Measurements from ENCODE around the gene TNFRSF4. TPM values are rescaled to one million over a fixed set of nuclear protein-coding genes. Genes with fewer than 3 reads are reported as not detected.

The TNFRSF4 gene
- total and polyA plus RNA-seq, 2 of the 13 experiments (the other 11 are each of a cell fraction or from before 2014, with no cell fraction given), result not detected

GRCh38 chr1:1165485-1165884 lies 48.5 kb downstream of the TNFRSF4 start (continued):
- TF ChIP-seq MLXIP (CRISPR knock-in tag; IDR thresholded peaks at IDR 0.05; ENCODE audit: borderline replicate concordance) (no peak), GATA4 (IDR thresholded peaks at IDR 0.05; ENCODE audit: borderline replicate concordance, low read depth) (no peak), IRF9 (CRISPR knock-in tag; IDR thresholded peaks at IDR 0.05; ENCODE audit: borderline replicate concordance) (no peak), ZNF75D (CRISPR knock-in tag; IDR thresholded peaks at IDR 0.05; ENCODE audit: borderline replicate concordance) (no peak), PRDM15 (CRISPR knock-in tag; IDR thresholded peaks at IDR 0.05) (0 out of 2 replicates have a peak, but pooled peaks have one; percentile 3), SIN3B (IDR thresholded peaks at IDR 0.05; ENCODE audit: low read length) (no peak), SP2 (CRISPR knock-in tag; IDR thresholded peaks at IDR 0.05) (no peak), ZNF138 (CRISPR knock-in tag; IDR thresholded peaks at IDR 0.05; ENCODE audit: low read depth) (no peak), ELK4 (CRISPR knock-in tag; IDR thresholded peaks at IDR 0.05; ENCODE audit: borderline replicate concordance) (no peak), MIER2 (CRISPR knock-in tag; IDR thresholded peaks at IDR 0.05) (no peak), KLF15 (CRISPR knock-in tag; IDR thresholded peaks at IDR 0.05; ENCODE audit: borderline replicate concordance) (no peak), ZNF276 (CRISPR knock-in tag; IDR thresholded peaks at IDR 0.05; ENCODE audit: low read depth) (0 out of 2 replicates have a peak, but pooled peaks have one; percentile 36), ELF3 (CRISPR knock-in tag; IDR thresholded peaks at IDR 0.05) (0 out of 2 replicates have a peak, but pooled peaks have one; percentile 30), ZNF891 (CRISPR knock-in tag; IDR thresholded peaks at IDR 0.05) (0 out of 2 replicates have a peak, but pooled peaks have one; percentile 40), ZNF292 (CRISPR knock-in tag; IDR thresholded peaks at IDR 0.05; ENCODE audit: borderline replicate concordance, low read depth) (no peak), PAF1 (CRISPR knock-in tag; IDR thresholded peaks at IDR 0.05) (no peak), THAP11 (CRISPR knock-in tag; IDR thresholded peaks at IDR 0.05) (no peak)
